Measurements from ENCODE around the gene SPAAR.
"Not testable (repeated sequence)": the region's sequence is repeated elsewhere in the genome, so short reads cannot be mapped to it uniquely, and the experiment has no call there.

SPAAR gene

DNA sequence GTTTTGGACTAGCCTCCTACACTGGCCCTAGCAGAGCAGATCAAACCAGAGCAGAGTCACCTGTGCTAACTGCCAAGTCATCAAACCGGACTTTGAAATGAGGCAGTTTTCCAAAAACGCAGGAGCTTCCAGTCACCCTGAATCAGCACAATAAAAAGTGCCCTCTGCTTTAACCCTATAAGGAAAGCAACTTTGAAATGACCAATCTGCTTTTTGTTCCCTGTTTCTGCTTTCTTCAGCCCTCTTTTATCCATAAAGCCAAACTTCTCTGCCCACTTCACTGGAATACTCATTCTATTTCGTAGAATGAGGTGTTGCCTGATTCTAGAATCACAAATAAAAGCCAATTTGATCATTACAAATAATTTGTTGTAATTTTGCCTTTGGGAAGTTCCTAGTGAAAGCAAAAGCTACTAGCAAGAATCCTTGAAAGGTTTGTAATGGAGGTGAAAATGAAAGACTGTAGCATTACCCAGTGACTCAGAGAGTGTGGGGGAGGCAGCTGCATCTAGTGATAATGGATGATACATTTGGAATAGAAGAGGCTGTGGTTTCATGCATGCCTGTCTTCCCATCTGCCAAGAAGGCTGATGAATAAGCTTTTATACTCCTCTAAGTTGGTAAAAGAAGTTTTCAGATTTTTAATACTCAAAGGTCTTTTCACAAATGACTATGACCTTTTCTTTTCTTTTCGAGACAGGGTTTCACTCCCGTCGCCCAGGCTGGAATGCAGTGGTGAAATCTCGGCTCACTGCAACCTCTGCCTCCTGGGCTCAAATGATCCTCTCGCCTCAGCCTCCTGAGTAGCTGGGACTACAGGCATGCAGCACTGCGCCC, 14.9 kb downstream of the SPAAR start:
- no peak for DNase-seq

DNA sequence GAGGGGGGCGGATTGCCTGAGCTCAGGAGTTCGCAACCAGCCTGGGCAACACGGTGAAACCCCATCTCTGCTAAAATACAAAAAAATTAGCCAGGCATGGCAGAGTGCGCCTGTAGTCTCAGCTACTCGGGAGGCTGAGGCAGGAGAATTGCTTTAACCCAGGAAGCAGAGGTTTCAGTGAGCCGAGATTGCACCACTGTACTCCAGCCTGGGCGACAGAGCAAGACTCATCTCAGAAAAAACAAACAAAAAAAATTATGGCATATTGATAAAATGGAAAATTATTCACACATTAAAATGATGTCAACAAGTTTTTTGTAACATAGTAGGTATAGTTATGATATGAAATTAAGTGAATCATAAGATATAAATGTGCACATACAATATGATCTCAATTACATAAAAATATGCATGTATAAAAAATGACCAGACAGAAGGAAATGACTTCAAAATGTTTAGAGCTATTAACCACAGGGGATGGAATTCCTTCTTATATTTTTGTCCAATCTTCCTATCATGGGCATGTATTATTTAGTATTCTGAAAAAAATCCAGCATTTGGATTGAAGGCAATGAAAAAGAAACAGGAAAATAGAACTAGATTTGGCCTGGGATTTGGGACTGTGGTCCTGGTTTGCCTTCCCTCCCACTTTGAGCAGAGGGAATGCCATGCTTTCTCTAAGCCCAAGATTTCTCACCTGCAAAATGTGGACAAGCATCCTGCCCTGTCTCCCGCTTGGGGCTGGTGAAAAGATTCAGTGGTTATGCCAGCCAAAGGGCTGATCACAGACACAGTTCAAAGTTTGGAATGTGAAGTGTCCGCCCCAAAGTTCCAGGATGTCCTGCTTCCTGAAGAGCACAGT, 19.5 kb downstream of the SPAAR start:
- DNase-seq: no peak

DNA sequence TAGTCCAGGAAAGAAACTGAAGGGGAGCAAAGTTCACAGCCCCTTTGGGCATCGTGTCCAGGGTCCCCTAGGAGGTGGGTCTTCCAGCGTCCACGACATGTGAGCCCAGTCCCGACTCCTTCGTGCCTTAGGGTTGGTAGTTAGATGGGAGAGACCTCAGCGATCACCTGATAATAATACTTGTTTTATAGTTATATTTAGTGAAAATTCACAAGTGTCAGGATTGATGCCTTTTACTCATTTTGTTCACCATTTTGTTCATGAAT, 20.1 kb downstream of the SPAAR start:
- no peak for DNase-seq

DNA sequence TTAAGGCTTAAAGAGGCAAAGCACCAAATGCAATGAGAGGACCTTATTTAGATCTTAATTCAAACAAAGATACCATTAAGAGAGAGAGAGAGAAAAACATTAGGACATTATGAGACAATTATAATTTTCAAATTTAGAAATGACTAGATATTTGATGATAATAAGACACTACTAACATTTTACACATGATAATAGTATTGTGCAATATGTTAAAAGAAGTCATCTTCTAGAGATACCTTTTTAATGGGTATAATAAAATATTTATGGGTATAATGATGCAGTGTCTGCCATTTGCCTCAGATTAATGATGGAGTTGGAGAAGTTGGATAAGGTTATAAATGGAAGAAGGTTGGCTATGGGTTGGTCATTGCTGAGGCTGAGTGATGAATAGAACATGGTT, 21.2 kb downstream of the SPAAR start:
- no peak for DNase-seq

DNA sequence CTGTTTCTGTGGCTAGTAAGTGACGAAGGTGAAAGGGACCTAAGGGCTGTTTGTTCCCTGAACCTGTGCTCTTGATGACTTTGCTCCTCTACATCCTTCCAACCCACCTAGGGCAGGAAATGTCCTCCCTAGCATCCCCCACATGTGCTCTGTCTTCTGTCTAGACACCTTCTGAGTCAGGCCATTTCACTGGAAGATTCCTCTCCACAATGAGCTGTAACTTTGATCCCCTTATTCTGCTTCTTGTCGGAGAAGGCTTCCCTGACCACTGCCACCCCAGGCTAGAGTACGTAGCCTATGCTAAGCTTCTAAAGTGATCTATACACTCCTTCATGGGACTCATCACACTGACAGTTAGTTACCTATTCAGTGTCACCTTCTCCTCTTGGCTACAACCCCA, 21.7 kb downstream of the SPAAR start:
- DNase-seq: no peak

GRCh38 chr9:35932735-35933134, 23.4 kb downstream of the SPAAR start:
- no peak for DNase-seq

DNA sequence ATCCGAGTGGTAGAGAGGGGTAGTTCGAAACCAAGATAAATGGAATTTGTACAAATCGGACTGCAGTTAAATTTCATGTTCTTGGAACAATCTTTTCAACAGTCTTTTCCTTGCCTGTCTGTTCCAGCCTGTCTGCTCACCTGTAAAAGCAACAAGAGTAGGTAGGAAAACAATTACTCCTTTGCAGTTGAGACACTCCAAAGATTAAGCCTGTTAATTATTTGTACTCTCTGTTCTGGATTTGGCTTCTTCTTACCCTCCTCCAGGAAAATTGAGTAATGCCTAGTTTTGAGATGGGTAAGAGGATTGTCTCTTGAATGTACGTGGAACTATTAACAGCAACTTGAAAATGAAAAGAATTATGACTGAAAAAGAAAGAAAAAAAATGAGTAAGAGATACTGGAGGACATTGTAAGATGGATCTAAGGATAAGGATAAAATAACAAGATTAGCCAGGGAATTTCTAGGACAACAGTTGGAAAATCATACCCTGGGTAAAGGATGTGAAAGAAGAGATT, 24.3 kb downstream of the SPAAR start:
- no peak for DNase-seq

GRCh38 chr9:35934069-35934468, 24.8 kb downstream of the SPAAR start:
- not testable (repeated sequence) for DNase-seq

DNA sequence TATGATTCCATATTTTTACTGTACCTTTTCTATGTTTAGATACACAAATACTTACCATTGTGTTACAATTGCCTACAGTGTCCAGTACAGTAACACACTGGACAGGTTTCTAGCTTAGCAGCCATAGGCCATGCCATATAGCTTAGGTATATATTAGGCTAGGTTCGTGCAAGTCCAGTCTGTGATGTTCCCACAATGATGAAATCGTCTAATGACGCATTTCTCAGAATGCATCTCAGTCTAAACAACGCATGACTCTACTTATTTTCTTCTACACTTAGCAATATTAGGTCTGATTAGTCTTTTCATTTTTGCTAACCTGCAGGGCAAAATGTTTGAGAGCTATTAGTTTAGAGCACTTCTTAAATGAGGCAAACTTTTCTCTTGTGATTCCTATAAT, 26.0 kb downstream of the SPAAR start:
- DNase-seq: no peak

DNA sequence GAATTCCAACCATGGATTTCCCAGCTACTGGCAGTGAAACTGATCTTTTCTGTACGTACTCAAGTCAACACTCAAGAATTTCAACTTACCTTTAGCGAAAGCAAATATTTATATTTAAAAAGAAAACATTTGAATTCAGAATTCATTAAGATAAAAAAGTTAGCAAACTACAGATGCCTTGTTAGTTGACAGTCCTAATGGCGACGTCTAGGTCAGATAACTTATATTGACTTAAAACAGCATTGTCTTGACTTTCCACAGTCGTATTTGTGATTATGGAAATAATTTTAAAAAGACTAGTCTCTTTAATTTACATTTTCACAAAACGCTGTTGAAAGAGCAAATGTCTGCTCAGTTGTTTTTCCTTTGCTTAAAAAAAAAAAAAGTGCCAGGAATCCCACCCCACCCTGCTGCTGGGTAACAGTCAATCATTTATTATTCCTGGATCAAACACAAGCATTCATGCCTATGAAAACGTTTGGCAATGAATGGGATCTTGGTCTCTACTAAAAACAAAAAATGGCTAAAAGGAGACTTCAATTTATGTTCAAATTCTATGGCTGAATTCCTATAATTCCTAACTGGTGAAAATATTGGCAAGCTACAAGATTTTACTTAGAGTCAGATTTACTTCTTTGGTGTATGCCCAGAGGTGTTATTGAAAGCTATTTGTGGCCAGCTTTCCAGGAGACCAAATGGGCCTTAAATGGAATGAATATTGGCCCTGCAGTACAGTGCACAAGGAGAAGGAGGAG, 26.6 kb downstream of the SPAAR start:
- no peak for DNase-seq

DNA sequence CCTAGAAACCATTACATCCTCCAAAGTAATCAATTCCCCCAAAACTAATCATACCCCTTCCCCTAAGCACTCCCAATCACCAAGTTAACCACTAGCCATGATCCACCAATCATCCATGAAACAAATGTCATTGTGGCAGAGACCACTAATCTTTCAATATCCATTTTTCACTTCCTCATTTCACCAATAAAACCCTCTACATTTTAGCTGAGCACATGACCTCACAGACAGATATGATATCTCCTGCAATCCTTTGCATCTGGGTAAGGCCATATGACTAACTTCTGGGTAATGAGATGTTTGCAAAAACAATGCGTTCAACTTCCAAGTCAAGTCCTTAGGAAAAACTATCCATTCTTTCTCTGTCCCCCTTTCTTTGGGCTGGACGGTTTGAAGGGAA, 27.9 kb downstream of the SPAAR start:
- no peak for DNase-seq

- no peak for DNase-seq
These were observed 29.4 kb downstream of the SPAAR start for GRCh38 chr9:35938474-35939356.

GRCh38 chr9:35939679-35940250, 30.5 kb downstream of the SPAAR start:
- DNase-seq: no peak

- DNase-seq: no peak
These were observed 31.4 kb downstream of the SPAAR start for GRCh38 chr9:35940458-35941407.

DNA sequence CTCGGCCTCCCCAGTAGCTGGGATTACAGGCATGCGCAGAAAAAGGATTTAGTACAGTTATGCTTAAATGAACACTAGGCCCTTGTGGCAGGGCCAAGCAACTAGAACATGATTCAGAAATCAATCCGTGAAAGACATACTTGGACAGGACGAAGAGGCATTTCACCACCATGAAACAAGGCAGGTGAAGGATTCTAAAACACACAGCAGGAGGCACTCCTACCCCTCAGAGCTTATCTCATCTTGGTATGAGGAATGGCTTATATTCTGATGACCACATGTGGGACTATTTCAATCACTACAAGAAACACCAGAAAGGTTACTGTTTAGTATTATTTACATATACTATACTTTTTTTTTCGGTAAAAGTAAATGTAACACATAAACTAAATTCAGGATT, 33.0 kb downstream of the SPAAR start:
- DNase-seq: no peak

DNA sequence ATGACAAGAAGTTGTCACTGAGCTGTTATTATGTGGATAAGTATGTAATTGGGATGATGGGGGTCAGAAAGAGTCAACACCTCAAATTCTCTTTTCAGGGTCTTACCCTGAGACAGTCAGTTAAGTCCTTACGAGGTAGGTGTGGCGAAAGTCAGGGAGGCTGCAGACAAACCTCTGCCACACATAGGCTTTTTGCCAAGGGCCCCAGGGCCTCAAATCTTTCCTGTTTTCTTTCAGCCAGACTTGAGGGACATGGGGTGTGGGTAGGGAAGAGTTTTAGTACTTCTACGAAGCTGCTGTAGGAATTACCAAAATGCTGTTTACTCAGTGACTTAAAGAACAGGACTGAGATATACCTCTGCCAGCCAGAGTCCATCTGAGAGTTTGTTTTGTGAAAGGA, 34.9 kb downstream of the SPAAR start:
- DNase-seq: no peak

DNA sequence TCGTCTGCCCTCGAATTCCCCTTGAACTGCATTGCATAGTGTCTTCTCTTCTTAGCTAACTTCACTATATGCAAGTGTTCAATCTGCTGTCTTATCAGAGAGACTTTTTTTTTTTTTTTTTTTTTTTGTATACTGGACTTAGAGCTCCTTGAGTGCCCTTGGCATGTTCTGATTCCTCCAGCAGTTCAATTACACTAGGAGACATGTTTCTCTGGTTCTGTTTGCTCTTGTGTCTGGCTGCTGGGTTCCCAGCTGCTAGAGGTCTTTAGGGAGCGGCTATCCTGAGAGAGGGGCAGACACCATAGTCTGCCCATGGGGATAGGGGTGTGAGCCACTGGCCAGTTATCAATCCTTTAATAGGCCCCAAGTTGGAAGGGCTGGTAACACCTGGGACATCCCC, 35.6 kb downstream of the SPAAR start:
- no peak for DNase-seq

GRCh38 chr9:35945341-35946018, 36.2 kb downstream of the SPAAR start:
- DNase-seq: peak; percentile 10

DNA sequence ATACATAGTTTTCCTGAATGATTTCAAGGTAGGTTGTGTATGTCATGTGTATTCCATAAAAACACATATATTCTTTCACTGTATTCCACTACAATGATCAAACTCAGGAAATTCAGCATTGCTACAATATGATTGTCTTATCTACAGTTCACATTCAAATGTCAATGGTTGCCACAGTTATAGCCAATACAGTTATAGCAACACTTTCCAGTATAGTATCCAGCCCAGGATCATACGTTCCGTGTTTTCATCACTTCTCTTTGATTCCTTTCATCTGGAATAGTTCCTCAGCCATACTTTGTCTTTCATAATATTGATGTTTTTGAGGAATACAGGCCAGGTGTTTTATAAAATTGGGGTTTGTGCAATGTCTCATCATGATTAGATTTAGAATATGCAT, 39.2 kb downstream of the SPAAR start:
- no peak for DNase-seq

DNA sequence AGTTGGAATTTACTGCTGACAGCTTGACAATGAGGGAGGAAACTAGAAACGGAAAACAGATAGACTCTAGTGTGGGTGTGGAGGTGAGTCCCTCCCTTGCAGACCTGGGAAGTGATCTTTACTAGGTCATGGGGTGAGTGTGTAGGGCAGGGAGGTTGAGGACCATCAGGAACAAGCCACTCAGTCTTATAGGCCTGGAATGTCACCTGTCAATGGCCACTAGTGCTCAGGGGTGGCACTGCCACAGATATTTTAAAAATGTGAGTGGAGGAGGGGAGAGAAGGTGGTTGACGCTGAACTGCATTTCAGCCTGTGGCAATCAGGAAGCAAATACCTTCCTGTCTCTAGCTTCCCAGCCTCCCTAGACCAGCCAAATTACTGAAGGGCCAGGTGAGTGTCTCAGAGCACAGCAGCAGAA, 39.6 kb downstream of the SPAAR start:
- no peak for DNase-seq
